Breast epithelium (tissue), 3 donors: ENCODE data around the gene CLASP1.

ENCODE experiments used
- CTCF ChIP-seq, 3 donors: fragments of 450-650 bp; IDR thresholded peaks; one replicate each; pipeline ENCODE4 v1.5.1; 2016 to 2017; ENCODE audit warnings: antibody characterized with exemption in 3 of 3, mild to moderate bottlenecking in 3 of 3, moderate library complexity in 3 of 3
- POLR2A ChIP-seq: fragments of 450-650 bp; IDR thresholded peaks from one replicate; pipeline ENCODE4 v1.6.1; 2016; ENCODE audit warnings: antibody characterized with exemption, mild to moderate bottlenecking, moderate library complexity

- TF ChIP-seq CTCF (IDR thresholded peaks at IDR 0.05), result no peak
- TF ChIP-seq POLR2A, result no peak
Observed at GRCh38 chr2:121584741-121585140, 64.5 kb downstream of the CLASP1 start.
